ENCODE data around the gene ZNF335.
"Not testable (repeated sequence)": the region's sequence is repeated elsewhere in the genome, so short reads cannot be mapped to it uniquely, and the experiment has no call there.

Gene ZNF335

DNA sequence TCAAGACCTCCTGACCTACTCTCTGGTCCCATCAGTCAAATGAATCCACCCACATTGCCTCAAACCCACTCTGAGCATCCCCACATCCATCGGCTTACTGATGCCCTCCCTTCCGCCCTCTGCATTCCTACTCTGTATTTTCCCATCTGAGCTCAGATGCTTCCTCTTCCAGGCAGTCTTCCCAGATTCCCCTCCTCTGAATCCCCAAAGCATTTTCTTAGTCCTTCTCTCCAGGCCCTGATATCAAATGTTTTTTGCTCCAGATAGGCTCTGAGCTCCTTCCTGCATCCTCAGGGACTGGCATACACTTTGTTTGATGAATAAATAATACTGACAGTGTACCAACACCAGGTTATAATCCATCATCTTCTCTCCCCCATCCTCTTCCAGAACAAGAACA lies 63.9 kb downstream of the ZNF335 start:
- no peak for DNase-seq

GRCh38 chr20:45907219-45907948 lies 64.6 kb downstream of the ZNF335 start:
- DNase-seq: no peak

DNA sequence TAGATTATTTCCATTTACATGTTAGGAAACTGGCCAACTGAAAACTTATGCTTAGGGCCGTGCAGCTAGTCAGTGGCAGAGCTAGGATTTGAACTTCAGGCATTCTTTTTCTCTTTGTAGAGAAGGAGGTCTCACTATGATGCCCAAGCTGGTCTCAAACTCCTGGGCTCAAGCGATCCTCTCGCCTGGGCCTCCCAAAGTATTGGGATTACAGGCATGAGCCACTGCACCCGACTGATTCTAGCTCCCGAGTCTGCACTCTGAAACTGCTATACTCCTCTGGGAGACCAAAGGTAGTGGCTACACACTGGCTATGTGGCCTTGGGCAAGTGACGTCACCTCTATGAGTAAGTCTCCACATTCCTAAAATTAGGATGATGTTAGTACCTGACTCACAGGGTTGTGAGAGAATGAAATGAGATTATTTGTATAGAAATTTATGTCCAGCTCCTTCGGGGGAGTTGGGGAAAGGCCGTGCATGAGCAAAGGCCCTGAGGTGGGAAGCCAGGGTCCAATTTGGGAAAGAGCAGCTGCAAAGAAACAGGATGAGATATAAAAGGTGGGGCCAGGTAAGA lies 66.4 kb downstream of the ZNF335 start:
- no peak for DNase-seq

DNA sequence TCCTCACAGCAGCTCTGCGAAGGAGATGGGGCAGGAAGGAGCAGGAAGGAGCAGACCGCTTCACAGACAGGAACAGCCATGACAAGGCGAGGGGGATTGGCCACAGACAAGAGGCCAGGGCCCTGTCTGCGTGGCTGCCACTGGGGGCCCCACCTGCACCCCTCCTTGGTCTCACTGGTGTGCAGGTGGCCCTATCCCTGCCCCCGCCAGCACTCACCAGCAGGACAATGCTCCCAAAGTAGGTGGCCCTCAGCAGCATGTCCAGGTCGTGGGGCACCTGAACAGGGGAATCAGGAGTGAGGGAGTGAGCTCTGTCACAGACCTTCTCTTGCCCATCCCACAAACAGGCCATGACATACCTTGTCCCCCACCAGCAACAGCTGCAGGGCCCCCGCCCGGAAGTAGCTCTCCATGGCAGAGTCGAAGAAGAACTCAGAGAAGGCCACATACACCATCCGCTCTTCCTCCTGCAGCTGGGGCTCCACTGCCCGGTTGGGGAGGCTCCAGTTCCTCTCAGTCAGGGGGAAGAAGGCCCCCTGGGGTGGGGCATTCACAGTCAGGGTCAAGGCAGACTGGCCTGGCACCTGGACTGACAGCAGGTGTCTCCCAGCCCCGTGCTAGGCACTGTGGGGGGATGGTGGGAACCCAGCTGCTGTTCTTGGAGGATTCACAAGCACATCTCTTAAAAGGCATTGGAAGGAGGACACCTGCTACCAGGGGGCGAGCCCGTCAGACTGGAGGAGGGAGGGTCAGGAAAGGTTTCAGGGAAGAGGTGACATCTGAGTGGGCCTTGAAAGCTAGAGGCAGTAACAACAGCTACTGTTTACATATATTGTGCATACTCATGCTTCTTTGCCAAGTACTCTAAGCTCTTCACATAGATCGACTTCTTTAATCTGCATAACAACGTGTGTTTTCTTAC lies 67.2 kb downstream of the ZNF335 start:
- DNase-seq: no peak

DNA sequence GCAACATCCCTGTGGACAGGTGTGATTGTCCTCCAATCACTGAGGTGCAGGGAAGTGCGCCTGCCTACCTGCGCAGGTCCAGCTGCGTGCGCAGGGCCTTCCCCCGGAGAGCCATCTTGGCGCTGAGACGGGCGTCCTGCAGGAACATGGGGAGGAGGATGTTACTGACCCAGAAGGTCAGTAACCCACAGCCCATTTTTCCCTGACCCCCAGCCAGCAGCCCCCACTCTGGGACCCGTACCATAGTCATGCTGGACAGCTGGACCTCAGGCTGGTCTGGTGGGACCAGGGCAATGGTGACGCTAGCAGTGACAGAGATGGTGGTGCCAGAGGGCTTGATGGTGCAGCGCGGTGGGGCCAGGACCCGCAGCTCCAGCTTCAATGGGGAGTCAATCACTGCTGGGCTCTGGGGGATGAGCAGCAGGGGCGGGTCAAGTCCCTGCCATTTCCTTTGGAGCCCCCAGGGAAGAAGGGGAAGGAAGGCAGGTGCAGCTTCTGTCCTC lies 69.8 kb downstream of the ZNF335 start:
- no peak for DNase-seq

GRCh38 chr20:45901332-45901731 lies 70.7 kb downstream of the ZNF335 start:
- not testable (repeated sequence) for DNase-seq

DNA sequence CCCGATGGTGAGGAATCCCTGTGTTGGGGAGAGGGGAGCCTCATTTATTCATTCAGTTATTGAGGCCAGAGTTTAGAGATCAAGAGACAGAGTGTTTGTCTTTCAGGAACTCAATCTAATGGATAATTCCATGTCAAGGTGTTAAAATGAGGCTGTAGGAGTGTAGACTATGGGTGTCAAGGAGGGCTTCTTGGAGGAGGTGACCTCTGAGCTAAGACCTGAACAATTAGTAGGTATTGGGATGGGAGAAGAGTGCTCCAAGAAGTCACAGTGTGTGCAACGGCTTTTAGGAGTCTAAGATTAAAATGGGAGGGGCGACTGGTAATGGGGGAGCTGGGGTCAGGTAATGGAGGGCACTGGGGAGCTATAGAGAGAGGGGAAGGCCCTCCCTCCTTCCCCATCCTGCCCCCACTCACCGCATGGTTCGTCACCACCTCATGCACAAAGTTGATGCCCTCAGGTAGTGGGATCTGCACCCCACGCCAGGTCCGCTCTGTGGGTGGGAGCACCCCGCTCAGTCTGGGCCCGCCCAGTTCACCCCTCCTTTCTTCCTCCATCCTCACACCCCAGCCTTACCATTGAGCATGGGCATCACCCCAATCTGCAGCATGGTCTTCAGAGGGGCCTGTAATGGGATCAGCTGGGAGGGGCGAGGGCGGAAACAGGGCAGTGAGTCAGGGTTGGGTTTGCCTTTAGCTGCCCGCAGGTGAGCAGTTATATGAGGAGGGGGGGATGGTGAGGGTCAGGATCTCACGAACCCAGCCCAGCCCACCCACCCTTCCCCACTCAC lies 72.8 kb downstream of the ZNF335 start:
- no peak for DNase-seq

Measured in DMS53 (cell line).